ENCODE data around the gene NR5A2. TPM values are rescaled to one million over a fixed set of nuclear protein-coding genes. Genes with fewer than 3 reads are reported as not detected.

The NR5A2 gene
- polyA plus RNA-seq, 3 donors, result 0.03 to 0.31 TPM; not detected in 1

DNA sequence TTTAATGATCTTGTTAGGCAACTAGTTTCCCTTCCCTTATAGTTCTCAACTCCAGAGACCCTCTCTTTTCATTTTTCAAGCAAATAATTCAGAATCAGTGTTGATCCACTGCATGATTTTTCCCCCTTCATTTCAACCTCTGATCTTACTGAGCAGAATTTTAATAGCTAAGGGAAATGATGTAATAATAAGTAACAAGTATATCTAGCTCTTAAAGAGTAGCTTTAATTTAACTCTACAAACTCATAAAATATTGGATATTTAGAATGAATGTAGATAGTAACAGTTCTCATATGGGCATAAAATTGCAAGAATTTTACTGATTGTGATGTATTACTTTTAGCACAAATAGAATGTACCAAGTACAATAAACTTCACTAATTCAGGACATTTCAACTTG lies 130.2 kb downstream of the NR5A2 start:
- H3K4me1 ChIP-seq (ENCODE audit: control insufficient read depth in 1 of 2, insufficient read depth in 2 of 2, low read length in 2 of 2), result peaks cover 0 to 8% of the 10 kb centered on the region in 2 donors
- no peak overlapping the region for H3K4me3 ChIP-seq (replicated peaks in 1 of 3; ENCODE audit: low read depth in 2 of 3, low read length in 3 of 3)
- Mint-ChIP-seq H3K27me3 (ENCODE audit: low read depth in 3 of 3) (peaks cover 0 to 2% (median 0%) of the 10 kb centered on the region in 3 donors), H3K36me3 (no peaks in the 10 kb centered on the region), H3K4me3 (no peak overlapping the region), H3K4me1 (peaks cover 12% of the 10 kb centered on the region), H3K27ac (no peak overlapping the region), H3K9me3 (no peaks in the 10 kb centered on the region)
- no peak overlapping the region for H3K27ac ChIP-seq (ENCODE audit: low read depth in 1 of 2, low read length in 2 of 2)
- no peaks in the 10 kb centered on the region for H3K27me3 ChIP-seq (ENCODE audit: control insufficient read depth in 2 of 2, insufficient read depth in 2 of 2, low read length in 2 of 2)
- H3K4me2 ChIP-seq (replicated peaks; ENCODE audit: extremely low read depth, low read length, poor library complexity, severe bottlenecking), result no peak overlapping the region
- no peak for DNase-seq
- no peak overlapping the region for H3K9ac ChIP-seq (ENCODE audit: insufficient read depth, low read length, poor library complexity, severe bottlenecking)
- intact Hi-C loops (cut with micrococcal nuclease), result no loop called here
- H3K79me2 ChIP-seq (ENCODE audit: insufficient read depth, low read length), result no peaks in the 10 kb centered on the region
- no peaks in the 10 kb centered on the region for H3K36me3 ChIP-seq (replicated peaks in 1 of 2; ENCODE audit: control insufficient read depth in 1 of 2, insufficient read depth in 2 of 2, low read length in 2 of 2)
- TF ChIP-seq, protein P1, sequence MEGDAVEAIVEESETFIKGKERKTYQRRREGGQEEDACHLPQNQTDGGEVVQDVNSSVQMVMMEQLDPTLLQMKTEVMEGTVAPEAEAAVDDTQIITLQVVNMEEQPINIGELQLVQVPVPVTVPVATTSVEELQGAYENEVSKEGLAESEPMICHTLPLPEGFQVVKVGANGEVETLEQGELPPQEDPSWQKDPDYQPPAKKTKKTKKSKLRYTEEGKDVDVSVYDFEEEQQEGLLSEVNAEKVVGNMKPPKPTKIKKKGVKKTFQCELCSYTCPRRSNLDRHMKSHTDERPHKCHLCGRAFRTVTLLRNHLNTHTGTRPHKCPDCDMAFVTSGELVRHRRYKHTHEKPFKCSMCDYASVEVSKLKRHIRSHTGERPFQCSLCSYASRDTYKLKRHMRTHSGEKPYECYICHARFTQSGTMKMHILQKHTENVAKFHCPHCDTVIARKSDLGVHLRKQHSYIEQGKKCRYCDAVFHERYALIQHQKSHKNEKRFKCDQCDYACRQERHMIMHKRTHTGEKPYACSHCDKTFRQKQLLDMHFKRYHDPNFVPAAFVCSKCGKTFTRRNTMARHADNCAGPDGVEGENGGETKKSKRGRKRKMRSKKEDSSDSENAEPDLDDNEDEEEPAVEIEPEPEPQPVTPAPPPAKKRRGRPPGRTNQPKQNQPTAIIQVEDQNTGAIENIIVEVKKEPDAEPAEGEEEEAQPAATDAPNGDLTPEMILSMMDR (IDR thresholded peaks at IDR 0.05), result no peak
- no peaks in the 10 kb centered on the region for H4K20me1 ChIP-seq (ENCODE audit: insufficient read depth, low read length)
- H2AFZ ChIP-seq (ENCODE audit: insufficient read depth, low read depth, low read length, poor library complexity, severe bottlenecking), result no peak overlapping the region
- no peaks in the 10 kb centered on the region for H3K9me3 ChIP-seq (replicated peaks in 1 of 2; ENCODE audit: control insufficient read depth in 1 of 2, insufficient read depth in 1 of 2, low read length in 2 of 2)

DNA sequence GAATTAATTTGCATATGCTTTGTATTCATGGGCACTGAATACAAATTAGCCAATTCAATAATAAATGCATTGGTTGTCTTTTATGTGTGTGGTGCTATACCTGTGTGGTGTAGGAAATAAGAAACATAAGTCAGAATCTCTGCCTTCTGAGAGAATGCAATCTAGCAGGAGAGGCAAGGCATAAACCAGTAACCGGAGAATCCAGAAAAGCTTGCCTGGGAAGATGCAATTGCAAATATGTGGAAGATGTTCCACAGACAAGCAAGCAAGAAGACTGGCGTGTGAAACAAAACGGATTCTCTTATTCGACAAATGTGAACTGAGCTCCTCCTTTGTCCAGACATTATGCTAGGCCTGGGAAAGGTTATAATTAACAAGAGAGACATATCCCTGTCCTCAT lies 134.3 kb downstream of the NR5A2 start:
- Histone ChIP-seq H3K4me3 (replicated peaks in 1 of 3; ENCODE audit: low read depth in 2 of 3, low read length in 3 of 3) (no peak overlapping the region), H3K4me1 (ENCODE audit: control insufficient read depth in 1 of 2, insufficient read depth in 2 of 2, low read length in 2 of 2) (peaks cover 0 to 12% of the 10 kb centered on the region in 2 donors), H3K27me3 (ENCODE audit: control insufficient read depth in 2 of 2, insufficient read depth in 2 of 2, low read length in 2 of 2) (no peaks in the 10 kb centered on the region), H3K79me2 (ENCODE audit: insufficient read depth, low read length) (no peaks in the 10 kb centered on the region), H3K36me3 (replicated peaks in 1 of 2; ENCODE audit: control insufficient read depth in 1 of 2, insufficient read depth in 2 of 2, low read length in 2 of 2) (no peaks in the 10 kb centered on the region), H3K4me2 (replicated peaks; ENCODE audit: extremely low read depth, low read length, poor library complexity, severe bottlenecking) (no peak overlapping the region), H4K20me1 (ENCODE audit: insufficient read depth, low read length) (no peaks in the 10 kb centered on the region), H3K9me3 (replicated peaks in 1 of 2; ENCODE audit: control insufficient read depth in 1 of 2, insufficient read depth in 1 of 2, low read length in 2 of 2) (no peaks in the 10 kb centered on the region), H3K27ac (ENCODE audit: low read depth in 1 of 2, low read length in 2 of 2) (no peak overlapping the region), H3K9ac (ENCODE audit: insufficient read depth, low read length, poor library complexity, severe bottlenecking) (no peak overlapping the region), H2AFZ (ENCODE audit: insufficient read depth, low read depth, low read length, poor library complexity, severe bottlenecking) (no peak overlapping the region)
- no peak for DNase-seq
- Mint-ChIP-seq H3K36me3 (no peaks in the 10 kb centered on the region), H3K4me1 (peaks cover 16% of the 10 kb centered on the region), H3K27ac (no peak overlapping the region), H3K27me3 (ENCODE audit: low read depth in 3 of 3) (peaks cover 0 to 1% (median 0%) of the 10 kb centered on the region in 3 donors), H3K9me3 (peaks cover 0 to 2% (median 0%) of the 10 kb centered on the region in 7 donors), H3K4me3 (no peak overlapping the region)
- intact Hi-C loops (cut with micrococcal nuclease), result loop anchor here in 1 of 2 donors (10.0 kb wide), 1 partner anchor 103 kb away; no protein-coding TSS in a partner anchor
- TF ChIP-seq, protein P1 (IDR thresholded peaks at IDR 0.05), result no peak
- 80% methylated on average over 1 of the region's 4 CpGs for WGBS (ENCODE audit: insufficient coverage)
